Frontal cortex (tissue), 4 donors: ENCODE measurements around the gene AACS. TPM values are rescaled to one million over a fixed set of nuclear protein-coding genes. Genes with fewer than 3 reads are reported as not detected.
"Not testable (repeated sequence)": the region's sequence is repeated elsewhere in the genome, so short reads cannot be mapped to it uniquely, and the experiment has no call there.

Source experiments
- DNase-seq, 2 donors: peaks; one replicate each; pipeline ENCODE4 v3.0.0; 2012; ENCODE audit warnings: low spot score in 2 of 2
- FAIRE-seq: peaks from 2 replicates; lab custom pipeline; 2012; peaks lifted over from hg19 to GRCh38; lab: Jason Lieb, UNC
- total RNA-seq: library from RNA; depleted of rRNA; stranded (reverse); fragments of >200 nt; gene quantifications from one replicate; pipeline ENCODE4 v1.2.3, GENCODE V29; 2014
- donor health status: control.
- donor health status: control.
- donor health status: control.

Gene AACS
- total RNA-seq, 1 donor from 2014 or later = 28.1 TPM

DNA sequence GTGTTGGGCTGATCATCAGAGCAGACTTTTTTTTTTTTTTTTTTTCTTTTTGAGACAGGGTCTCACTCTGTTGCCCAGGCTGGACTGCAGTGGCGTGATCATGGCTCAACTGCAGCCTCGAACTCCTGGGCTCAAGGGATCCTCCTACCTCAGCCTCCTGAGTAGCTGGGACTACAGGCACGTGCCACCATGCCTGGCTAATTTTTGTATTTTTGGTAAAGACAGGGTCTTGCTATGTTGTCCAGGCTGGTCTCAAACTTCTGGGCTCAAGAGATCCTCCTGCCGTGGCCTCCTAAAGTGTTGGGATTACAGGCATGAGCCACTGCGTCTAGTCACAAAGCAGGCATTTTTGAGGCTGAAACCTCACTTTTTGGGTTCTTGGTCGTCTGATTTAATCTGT is 23.0 kb downstream of the AACS start:
- not testable (repeated sequence) for FAIRE-seq, DNase-seq

DNA sequence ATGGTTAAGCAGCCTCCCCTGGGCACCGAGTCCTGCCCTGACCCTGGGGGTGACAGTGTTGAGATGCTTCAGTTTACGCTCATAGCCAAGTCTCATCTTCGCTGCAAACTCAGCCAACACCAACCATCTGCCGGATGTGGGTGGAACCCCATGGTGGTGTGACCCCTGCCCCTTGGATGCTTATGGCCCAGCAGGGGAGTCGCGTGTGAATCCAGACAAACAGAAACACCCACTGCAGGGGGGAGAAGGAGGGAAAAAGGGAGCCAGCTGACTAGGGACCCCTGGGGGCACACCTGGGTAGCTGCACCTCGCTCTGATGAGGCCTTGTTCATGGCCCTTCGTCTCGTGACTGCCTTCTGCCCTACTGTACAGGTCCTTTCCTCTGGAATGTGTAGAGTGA is 23.8 kb downstream of the AACS start:
- no peak for FAIRE-seq
- DNase-seq = no peak

DNA sequence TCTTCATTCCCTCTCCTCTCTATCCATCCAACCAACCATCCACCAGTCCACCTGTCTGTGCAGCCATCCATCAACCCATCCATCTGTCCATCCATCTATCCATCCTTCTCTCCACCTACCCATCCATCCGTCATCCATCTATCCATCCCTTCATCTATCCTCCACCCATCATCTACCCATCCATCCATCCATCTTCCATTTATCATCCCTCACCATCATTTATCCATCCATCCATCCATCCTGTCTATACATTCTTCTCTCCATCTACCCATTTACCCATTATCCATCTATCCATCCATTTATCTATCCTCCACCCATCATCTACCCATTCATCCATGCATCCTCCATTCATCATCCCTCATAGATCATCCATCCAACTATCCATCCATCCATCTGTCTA is 24.4 kb downstream of the AACS start:
- no peak for FAIRE-seq
- DNase-seq = no peak

DNA sequence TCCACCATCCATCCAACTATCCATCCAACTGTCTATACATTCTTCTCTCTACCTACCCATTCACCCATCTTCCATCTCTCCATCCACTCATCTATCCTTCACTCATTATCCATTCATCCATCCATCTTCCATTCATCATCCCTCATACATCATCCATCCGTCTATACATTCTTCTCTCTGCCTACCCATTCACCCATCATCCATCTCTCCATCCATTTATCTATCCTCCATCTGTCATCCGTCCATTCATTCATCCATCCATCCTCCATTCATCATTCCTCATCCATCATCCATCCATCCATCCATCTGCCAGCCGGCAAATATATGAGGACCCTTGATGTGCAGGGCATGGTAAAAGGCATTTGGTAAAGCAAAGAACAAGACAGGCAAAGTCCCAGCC is 25.2 kb downstream of the AACS start:
- FAIRE-seq = no peak
- DNase-seq = no peak

DNA sequence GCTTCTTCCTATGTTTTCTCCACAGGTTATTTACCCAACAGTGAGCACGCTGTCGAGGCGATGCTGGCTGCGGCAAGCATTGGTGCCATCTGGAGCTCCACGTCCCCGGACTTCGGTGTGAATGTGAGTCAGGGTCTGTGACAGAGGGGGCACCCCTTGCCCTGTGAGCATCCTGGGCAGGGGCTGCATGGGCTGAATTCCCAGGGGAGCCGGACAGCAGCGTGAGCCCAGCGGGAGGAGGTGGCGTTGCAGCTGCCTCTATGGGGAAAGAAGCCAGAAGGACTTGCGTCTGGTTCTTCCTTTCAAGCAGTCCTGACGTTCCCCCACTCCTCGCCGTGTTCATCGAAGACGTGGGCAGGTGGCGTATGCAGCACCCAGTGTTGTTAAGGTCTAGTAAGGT is 26.2 kb downstream of the AACS start:
- DNase-seq (no peak), FAIRE-seq (no peak)

DNA sequence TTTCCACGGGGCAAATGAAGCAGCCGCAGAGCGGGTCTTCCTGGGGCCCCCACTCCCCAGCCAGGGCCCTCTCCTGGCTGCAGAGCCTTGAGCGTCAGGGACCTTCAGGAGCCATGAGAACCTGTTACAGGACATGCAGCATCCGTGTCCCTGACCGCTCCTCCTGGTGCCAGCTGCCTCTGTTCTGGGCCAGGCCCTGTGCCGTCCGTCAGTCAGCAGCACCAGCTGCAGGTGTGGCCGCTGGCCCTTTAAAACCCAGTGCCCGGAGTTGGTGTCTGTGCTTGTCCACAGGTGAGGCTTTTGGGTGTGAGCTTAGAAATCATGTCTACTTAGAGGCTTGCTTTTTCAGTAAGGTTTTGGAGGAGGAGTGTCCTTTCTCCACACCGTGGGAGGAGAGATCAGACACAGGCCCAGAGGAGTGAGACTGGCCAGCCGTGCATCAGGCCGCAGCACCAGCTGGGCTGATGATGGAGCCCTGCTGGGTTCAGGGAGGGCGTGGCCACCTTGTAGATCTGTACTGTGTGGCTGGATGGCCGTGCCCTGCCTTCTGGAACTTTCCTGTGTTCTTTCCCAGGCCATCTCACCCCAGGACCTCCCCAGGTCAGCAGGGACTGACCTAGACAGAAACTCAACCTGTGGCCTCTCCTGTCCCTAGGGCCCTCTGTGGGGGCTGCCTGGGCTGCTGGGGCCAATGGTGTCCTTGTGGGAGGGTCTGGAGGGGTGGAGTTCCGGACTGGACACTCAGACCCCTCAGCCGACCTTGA is 27.1 kb downstream of the AACS start:
- DNase-seq (no peak), FAIRE-seq (no peak)

DNA sequence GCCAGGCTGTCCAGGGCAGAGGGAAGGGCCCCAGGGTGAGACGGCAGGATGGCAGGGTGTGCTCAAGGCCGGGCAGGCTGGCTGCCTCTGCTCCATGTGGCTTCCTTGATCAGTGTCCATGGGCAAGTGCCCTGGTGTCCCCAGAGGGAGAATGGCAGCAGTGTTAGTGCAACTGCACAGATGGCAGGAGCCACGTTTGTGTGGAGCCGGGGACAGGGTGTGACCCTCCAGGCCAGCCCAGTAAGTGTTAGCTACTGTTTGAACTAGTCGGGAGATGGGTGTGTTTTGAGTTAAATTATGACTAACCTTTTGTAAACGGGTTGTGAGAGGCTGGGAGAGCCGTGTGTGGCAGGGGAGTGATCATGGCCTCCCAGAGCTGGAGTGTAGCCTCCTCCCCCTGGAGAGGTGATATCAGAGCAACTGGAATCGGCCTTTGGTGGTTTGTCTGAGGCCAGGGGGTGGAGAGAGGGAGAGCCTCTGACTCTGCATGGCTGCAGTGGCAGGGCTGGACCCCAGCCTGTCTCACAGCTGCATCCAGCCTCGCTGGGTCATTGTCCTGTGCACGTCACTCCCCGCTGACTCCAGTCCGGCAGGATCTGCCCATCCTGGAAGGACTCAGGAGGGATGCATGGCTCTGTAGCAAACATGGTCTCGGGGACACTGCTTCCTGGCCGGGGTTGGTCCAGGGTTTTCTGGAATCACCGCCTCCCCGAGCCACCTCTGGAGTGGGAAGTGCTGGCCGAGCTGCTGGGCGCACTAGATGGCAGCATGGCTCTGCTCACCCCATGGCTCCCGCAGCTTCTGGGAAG is 27.8 kb downstream of the AACS start:
- DNase-seq (no peak), FAIRE-seq (no peak)

DNA sequence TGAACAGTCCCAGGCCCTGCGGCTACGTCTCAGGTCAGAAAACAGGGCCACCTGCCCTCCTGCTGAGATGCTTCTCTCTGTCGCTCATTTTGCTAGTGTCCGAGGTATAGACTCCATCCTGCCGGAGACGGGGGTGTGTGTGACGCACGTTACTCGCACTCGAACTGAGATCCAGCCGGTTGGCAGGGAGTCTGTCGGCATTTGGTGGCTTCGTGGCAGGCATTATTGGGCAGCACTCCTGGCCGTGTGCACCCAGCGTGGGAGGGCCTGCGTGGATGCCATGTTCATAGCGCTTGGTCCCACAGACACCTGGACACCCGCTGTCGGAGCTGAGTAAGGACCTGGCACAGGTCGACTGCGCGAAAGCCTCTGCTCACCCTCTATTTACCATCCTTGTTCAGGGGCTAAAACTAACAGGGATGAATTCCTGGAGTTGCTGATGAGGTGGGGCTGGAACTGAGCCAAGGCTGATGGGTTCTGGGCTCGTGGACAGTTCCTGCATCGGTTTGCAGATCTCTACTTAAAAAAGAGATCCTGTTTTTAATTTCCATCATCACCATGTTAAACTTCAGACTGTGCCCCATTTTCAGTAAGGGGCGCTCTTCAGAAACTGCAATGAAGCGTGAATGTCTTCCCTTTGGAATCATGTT is 28.6 kb downstream of the AACS start:
- DNase-seq = no peak

DNA sequence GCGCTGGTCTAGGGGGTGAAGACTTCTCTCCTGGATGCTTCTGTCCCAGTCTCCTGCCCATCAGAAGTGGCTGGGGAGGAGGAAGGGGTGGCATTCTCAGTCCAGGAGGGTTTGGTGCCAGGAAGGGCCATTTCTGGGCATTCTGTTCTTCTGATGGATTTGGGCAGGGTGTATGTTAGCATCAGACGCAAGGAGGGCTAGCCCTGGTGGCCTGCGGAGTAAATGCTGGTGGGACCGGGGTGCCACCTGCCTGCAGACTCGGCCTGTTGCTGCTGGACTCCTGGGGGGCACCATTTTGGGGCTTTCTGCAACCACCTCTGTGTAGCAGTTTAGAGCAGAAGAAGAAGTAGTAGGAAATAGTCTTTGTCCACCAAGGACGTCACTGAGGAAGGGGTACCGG is 31.7 kb downstream of the AACS start:
- DNase-seq = no peak
- no peak for FAIRE-seq

More for the DNA sequence above, 28.6 kb downstream of the AACS start:
- FAIRE-seq = no peak

DNA sequence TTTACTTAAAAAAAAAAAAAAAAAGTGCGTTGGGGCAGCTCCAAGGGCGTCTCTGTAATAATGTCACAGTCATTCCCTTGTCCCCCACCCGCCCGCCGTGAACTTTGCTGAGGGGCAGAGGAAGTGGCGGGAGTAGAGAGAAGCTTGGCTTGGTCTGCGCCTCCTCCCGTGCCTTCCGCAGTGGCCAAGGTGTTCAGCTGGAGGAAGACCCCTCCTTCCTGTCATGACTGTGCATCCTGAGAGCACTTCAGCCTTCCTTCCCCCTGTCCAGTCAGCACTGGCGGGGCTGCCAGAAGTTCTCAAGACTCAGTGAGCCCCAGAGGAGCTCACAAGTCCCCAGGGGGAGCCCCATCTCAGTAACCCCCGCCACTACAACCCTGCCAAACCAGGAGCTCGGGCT is 32.2 kb downstream of the AACS start:
- FAIRE-seq = no peak

DNA sequence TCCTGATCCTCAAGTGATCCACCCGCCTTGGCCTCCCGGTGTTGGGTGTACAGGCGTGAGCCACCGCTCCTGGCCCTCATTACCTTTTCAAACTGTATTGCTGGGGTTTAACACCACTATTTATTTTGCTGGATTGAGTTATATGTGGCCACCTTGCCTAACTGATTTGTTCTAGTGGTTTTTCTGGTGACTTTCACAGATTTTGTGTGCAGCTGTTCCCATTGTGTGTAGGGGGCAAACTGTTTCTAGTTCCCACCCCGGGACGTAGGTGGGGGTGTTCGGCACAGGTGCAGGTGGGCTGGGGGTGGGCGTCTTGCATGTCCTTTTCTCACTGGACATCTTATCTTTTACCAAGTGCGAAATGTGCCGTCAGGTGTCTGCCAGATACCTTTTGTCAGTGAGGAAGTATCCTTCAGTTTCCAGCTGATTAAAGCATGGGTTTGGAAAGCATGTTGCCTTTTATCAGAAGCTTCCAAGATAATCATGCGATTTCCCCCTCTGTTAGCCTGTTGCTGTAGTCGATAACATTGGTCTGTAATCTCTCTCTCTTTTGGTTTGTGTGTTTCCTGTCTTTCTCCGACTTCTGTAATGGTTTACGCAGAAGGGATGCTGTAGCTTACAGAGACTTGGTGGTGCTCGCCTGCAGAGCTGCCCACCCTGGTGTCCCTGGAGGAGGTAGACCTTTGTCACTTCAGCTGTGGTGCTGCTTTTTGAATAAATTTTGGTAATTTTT is 33.6 kb downstream of the AACS start:
- FAIRE-seq = no peak
- DNase-seq = no peak

More for the DNA sequence above, 32.2 kb downstream of the AACS start:
- no peak for DNase-seq

DNA sequence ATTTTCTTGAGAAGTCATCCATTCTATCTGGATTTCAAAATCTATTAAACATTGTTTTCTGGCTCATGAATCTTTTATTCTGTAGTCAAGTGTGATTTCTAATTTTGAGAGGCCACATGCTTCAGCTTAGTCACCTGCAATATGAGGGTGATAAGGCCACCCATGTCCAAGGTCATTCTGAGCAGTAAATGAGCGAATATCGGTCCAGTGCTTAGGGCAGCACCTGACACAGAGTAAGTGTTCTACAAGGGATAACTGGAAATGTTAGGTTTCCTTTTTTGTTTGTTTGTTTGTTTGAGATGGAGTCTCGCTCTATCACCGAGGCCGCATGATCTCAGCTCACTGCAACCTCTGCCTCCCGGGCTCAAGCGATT is 34.2 kb downstream of the AACS start:
- FAIRE-seq = no peak
- DNase-seq = no peak

DNA sequence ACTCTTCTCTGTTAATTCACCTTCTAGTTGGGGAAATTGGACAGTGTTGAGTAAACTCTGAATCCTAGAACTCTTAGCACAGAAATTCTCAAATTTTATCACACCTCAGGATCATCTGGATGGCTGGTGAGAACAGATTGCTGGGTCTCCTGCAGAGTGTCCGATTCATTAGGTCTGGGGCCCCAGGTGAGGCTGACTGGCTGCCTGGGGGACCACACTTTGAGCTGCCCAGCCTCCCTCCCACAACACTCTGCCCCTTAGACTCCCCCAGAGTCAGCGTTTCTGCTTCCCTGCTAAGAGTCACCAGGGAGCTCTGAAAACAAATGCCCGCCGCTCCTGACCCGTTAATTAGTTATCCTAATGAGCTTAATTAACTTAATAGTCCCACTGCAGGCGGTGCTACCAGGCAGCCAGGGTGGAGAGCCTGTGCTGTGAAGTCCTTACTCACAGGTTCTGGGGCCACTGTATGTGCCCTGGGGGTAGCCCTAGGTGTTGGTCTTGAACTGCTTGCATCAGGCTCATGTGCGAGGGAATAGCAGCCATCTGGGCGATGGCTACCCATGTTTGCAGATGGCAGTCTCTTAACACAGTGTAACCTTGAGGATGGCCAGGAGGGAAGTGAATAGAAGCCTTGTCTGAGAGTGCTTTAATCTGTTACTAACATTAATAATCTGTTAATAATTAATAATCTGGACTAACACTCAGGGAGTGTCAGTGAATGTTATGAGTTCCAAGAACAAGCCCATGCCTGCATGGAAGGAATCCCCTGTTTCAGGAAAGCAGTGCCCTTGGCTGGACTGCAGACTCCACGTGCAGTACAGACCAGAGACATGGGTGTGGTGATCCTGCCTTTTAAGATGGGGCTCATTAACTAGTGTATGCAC is 35.6 kb downstream of the AACS start:
- no peak for FAIRE-seq
- DNase-seq = no peak

DNA sequence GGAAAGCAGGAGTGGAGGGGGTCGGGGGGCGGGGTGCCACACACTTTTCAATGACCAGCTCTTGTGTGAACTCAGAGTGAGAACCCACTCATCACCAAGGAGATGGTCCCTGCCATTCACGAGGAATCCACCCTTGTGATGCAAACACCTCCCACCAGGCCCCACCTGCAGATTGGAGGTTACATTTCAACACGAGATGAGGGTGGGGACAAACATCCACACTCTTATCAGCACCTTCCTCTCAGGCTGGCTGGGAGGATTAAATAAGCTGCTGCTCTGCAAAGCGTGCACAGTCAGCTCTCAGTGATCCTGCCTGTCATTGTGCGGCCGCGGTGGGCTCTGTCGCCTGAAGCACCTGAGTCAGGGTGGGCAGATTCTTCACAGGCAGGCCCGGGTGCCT is 39.7 kb downstream of the AACS start:
- FAIRE-seq = no peak
- no peak for DNase-seq

DNA sequence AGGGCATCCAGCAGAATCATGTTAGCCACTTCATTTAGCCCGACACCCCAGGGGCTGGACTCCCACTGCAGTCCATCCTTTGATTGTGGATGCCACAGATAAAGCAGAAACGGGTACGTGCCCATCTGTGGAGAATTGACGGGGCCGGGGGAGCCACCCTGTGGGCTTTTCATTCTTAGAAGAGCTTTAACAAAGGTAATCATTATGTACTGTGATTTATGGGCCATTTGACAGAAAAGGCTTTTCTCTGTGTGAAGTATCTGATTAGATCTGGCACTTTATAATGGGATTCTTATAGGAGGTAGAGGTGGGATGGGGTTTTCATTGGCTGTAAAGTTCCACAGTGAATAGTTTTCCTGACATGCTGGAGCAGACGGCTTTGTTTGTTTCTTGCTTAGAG is 40.4 kb downstream of the AACS start:
- DNase-seq (no peak), FAIRE-seq (no peak)

DNA sequence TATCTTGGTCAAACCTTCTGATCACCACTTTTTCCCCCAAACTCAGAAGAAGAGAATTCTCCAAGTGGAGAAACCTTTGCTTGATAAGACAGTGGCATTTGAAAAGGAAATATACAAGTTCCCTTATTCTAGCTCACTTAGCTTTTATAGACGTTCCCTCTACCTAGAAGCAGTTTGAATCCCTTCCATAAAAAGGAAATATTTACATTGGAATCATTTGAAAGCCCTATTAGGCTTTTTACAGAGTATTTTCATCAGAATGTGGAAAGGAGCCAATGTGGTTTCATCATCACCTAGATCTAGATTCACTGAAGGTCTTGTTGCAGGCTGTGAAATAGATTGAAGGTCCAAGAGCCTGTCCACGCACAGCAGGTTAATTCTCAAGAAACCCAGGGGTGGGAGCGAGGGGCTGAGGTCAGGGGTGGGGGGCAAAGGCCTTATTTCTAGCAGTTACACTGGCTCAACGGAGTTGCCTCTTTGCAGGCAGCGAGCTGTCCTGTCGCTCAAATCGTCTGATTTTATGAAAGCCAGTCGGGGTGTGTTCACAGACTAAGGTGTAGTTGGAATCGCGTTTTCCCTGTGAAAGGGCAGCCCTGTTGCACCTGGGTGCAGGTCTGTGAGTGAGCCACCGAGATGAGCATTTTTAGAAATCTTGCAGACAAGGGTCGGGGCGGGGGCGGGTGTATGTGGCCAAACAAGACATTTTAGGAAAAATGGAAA is 45.6 kb downstream of the AACS start:
- DNase-seq = no peak
- FAIRE-seq = no peak

DNA sequence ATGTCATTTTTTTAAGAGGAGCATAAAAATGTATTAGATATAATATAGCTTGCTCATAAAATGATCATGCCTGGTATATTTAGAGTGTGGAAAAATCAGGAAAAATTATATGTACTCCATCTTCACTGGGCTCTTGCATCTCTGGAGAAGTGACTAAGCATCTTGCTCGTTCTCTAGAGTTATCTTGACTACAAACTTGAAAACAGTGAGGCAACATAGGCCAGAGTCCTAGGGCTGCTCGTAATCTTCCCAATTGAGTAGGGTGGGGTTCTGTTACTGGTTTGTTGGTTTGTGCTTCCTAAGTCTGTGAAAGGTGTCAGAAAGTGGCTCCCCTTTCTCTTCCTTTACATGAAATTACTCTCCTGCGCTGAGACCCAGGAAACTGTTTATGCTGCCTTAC is 46.2 kb downstream of the AACS start:
- FAIRE-seq (no peak), DNase-seq (no peak)

DNA sequence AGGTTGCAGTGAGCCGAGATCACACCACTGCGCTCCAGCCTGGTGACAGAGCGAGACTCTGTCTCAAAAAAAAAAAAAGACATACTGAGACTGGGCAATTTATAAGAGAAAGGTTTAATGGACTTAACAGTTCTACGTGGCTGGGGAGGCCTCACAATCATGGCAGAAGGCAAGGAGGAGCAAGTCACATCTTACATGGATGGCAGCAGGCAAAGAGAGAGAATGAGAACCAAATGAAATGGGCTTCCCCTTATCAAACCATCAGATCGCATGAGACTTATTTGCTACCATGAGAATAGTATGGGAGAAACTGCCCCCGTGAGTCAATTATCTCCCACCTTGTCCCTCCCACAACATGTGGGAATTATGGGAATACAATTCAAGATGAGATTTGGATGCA is 47.4 kb downstream of the AACS start:
- DNase-seq, FAIRE-seq: not testable (repeated sequence)

DNA sequence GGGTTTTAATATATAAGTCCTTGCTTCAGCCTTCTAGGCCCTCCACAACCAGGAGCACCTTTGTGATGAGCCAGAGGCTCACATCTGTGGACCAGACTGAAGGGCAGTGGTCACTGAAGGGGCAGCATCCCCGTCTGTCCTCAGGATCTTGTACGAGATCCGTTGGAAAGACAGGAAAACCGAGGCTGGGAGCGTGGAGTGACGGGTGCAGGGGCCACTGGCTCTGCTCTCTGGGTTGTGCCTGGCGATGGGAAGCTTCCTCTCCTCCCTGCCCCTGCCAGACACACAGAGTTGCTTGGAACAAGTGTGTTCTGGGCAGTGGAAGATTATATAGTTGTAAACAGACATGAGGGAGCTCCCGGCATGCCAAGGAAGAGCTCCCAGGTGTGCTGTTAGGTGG is 48.0 kb downstream of the AACS start:
- FAIRE-seq = no peak
- DNase-seq = no peak
